B cell (primary cell): ENCODE data around the gene DUOXA2. TPM values are rescaled to one million over a fixed set of nuclear protein-coding genes. Genes with fewer than 3 reads are reported as not detected.
"Not testable (repeated sequence)": the region's sequence is repeated elsewhere in the genome, so short reads cannot be mapped to it uniquely, and the experiment has no call there.

Source experiments
- ATAC-seq: fragments of 200-7000 bp; cut with Tn5 transposase; one replicate; pipeline ENCODE4 v1.10.0; 2021; ENCODE audit warnings: low read depth, mild to moderate bottlenecking, moderate number of reproducible peaks, moderate library complexity
- CTCF ChIA-PET: fragments of 350-600 bp; sonication (Branson Sonifier 250); formaldehyde crosslinking; loops from one replicate; lab custom pipeline; 2021; ENCODE audit warnings: antibody characterized with exemption, inconsistent platforms; lab: Charles Lee
- POLR2A ChIA-PET: fragments of 350-600 bp; sonication (Branson Sonifier 250); formaldehyde crosslinking; loops from one replicate; lab custom pipeline; 2021; ENCODE audit warnings: antibody characterized with exemption; lab: Charles Lee
- DNase-seq: peaks from one replicate; pipeline ENCODE4 v3.0.0; 2013
- H2AFZ ChIP-seq: 2 replicates; pipeline ENCODE4 v1.6.1; 2012; ENCODE audit warnings: mild to moderate bottlenecking, low read depth, low read length; ENCODE audit not compliant: insufficient read depth, poor library complexity, severe bottlenecking
- H3K27ac ChIP-seq, 2 donors: 1 replicate in 1 of 2; 2 replicates in 1 of 2; pipeline ENCODE4 v1.5.1; 2012 to 2013; ENCODE audit warnings: low read length in 2 of 2, mild to moderate bottlenecking in 2 of 2, moderate library complexity in 1 of 2
- H3K27me3 ChIP-seq, 4 experiments: fragments of 200-600 bp in 1 of 4; sonication (generic) in 1 of 4; replicated peaks in 1 of 4; 1 replicate in 2 of 4; 2 replicates in 2 of 4; pipeline versions ENCODE4 v1.6.1 to v1.7.0; 2013 to 2016; ENCODE audit warnings: low read length in 3 of 4, mild to moderate bottlenecking in 2 of 4, mixed read lengths in 1 of 4, moderate library complexity in 1 of 4; ENCODE audit not compliant: insufficient read depth in 4 of 4, control insufficient read depth in 3 of 4; ENCODE audit errors: control extremely low read depth in 1 of 4
- H3K36me3 ChIP-seq, 2 experiments: replicated peaks in 1 of 2; 1 replicate in 1 of 2; 2 replicates in 1 of 2; pipeline versions ENCODE4 v1.6.1 to v1.7.1; 2013; ENCODE audit warnings: low read length in 1 of 2; ENCODE audit not compliant: insufficient read depth in 2 of 2, control insufficient read depth in 1 of 2; ENCODE audit errors: control extremely low read depth in 1 of 2, extremely low read depth in 1 of 2
- H3K4me1 ChIP-seq, 2 donors: fragments of 200-600 bp in 1 of 2; sonication (generic) in 1 of 2; 1 replicate in 1 of 2; 2 replicates in 1 of 2; pipeline versions ENCODE4 v1.5.1 to v1.6.1; 2013 to 2017; ENCODE audit warnings: low read length in 2 of 2; ENCODE audit not compliant: control insufficient read depth in 2 of 2, insufficient read depth in 2 of 2
- H3K4me2 ChIP-seq: replicated peaks from 2 replicates; pipeline ENCODE3; 2012; ENCODE audit warnings: mild to moderate bottlenecking, low read depth, low read length; ENCODE audit not compliant: poor library complexity, severe bottlenecking
- H3K4me3 ChIP-seq, 5 experiments: fragments of 200-600 bp in 1 of 5; sonication (generic) in 1 of 5; 1 replicate in 3 of 5; 2 replicates in 2 of 5; pipeline versions ENCODE4 v1.5.1 to v1.7.0; 2011 to 2016; ENCODE audit warnings: low read length in 4 of 5, mild to moderate bottlenecking in 4 of 5, low read depth in 2 of 5, control low read depth in 1 of 5, moderate library complexity in 1 of 5; ENCODE audit not compliant: insufficient read depth in 1 of 5; ENCODE audit errors: control extremely low read depth in 1 of 5, extremely low read depth in 1 of 5
- H3K79me2 ChIP-seq: fragments of 200-600 bp; sonication (generic); one replicate; pipeline ENCODE4 v1.6.0; 2016; ENCODE audit warnings: low read length; ENCODE audit not compliant: control insufficient read depth, insufficient read depth
- H3K9ac ChIP-seq: fragments of 200-600 bp; sonication (generic); 2 replicates; pipeline ENCODE4 v1.6.1; 2017; ENCODE audit warnings: mild to moderate bottlenecking, low read length, moderate library complexity
- H3K9me3 ChIP-seq, 3 donors: one replicate each; pipeline versions ENCODE4 v1.6.1 to v1.7.1; 2013; ENCODE audit warnings: low read length in 2 of 3; ENCODE audit not compliant: control insufficient read depth in 2 of 3, insufficient read depth in 1 of 3; ENCODE audit errors: control extremely low read depth in 1 of 3
- H4K20me1 ChIP-seq: 2 replicates; pipeline ENCODE4 v1.6.0; 2012; ENCODE audit warnings: mild to moderate bottlenecking, low read length; ENCODE audit not compliant: insufficient read depth, control insufficient read depth, poor library complexity, severe bottlenecking
- H3K27ac Mint-ChIP-seq: one replicate; pipeline ENCODE4 v1.8.0; 2021; ENCODE audit warnings: mixed read lengths
- H3K27me3 Mint-ChIP-seq: one replicate; pipeline ENCODE4 v1.8.0; 2021; ENCODE audit warnings: mixed read lengths
- H3K4me1 Mint-ChIP-seq: one replicate; pipeline ENCODE4 v1.8.0; 2021; ENCODE audit warnings: mixed read lengths
- H3K4me3 Mint-ChIP-seq: one replicate; pipeline ENCODE4 v1.8.0; 2021; ENCODE audit warnings: mixed read lengths
- H3K9me3 Mint-ChIP-seq: one replicate; pipeline ENCODE4 v1.8.0; 2022; ENCODE audit warnings: mixed read lengths; ENCODE audit not compliant: insufficient read depth
- EZH2 ChIP-seq: IDR thresholded peaks from 2 replicates; pipeline ENCODE4 v1.6.1; 2012; ENCODE audit warnings: borderline replicate concordance, low read depth, mild to moderate bottlenecking, moderate library complexity, low read length; ENCODE audit not compliant: insufficient read depth, poor library complexity, severe bottlenecking
- WGBS: methylation state at CpG from one replicate; pipeline ENCODE4 v1.1.5; 2013; ENCODE audit warnings: missing lambda C conversion rate; ENCODE audit not compliant: insufficient coverage; 5-methylcytosine and 5-hydroxymethylcytosine counted together
- intact Hi-C: fragments of 100-400 bp; cut with micrococcal nuclease; formaldehyde crosslinking; loops from one replicate; pipeline ENCODE4 v1.10.0; 2022
- polyA plus RNA-seq: library from polyadenylated mRNA; depleted of rRNA; stranded (reverse); fragments of >200 nt; gene quantifications from 2 replicates; pipeline ENCODE4 v1.2.3, GENCODE V29; 2012
- total RNA-seq, 2 donors: library from RNA; stranded (reverse); fragments of 120-200 nt in 1 of 2; gene quantifications; 1 replicate in 1 of 2; 2 replicates in 1 of 2; pipeline versions ENCODE4 v1.2.3 to v1.2.4, GENCODE V29; 2013 to 2022
- TF ChIP-seq, protein P1 (sequence below): fragments of 200-600 bp; IDR thresholded peaks from one replicate; pipeline ENCODE4 v1.8.0; 2022; ENCODE audit warnings: antibody characterized with exemption, mild to moderate bottlenecking

The DUOXA2 gene
- total and polyA plus RNA-seq, 2 donors (not counting 1 experiment from before 2014, with no cell fraction given): not detected

GRCh38 chr15:45134682-45135604 is 20.8 kb downstream of the DUOXA2 start:
- H3K27me3 Mint-ChIP-seq: peaks cover 62% of the 10 kb centered on the region
- Histone ChIP-seq H3K36me3 (no peaks in the 10 kb centered on the region), H2AFZ (peak overlapping the region; percentile 38), H3K27me3 (peaks cover 0 to 61% (median 30%) of the 10 kb centered on the region in 4 experiments), H3K4me1 (peaks cover 16 to 21% of the 10 kb centered on the region in 2 donors), H3K4me3 (peak overlapping the region in 3 of 5 experiments; percentile 8 to 39 (median 32)), H3K4me2 (peak overlapping the region; percentile 68), H3K9ac (peak overlapping the region; percentile 25), H4K20me1 (no peaks in the 10 kb centered on the region), H3K79me2 (no peaks in the 10 kb centered on the region), H3K9me3 (peaks cover 0 to 6% (median 0%) of the 10 kb centered on the region in 3 donors), H3K27ac (no peak overlapping the region)
- ChIA-PET POLR2A (no interaction called here), CTCF (interaction anchor here (0.9 to 1.6 kb wide), 4 partner anchors 9 to 281 kb away, joined by 3 to 12 read pairs (median 6); no protein-coding TSS in a partner anchor)
- no peaks in the 10 kb centered on the region for H3K9me3 Mint-ChIP-seq
- no peak overlapping the region for H3K27ac Mint-ChIP-seq
- intact Hi-C loops: no loop called here
- H3K4me1 Mint-ChIP-seq: peaks cover 16% of the 10 kb centered on the region
- WGBS: 12% methylated on average over 52 of the region's 57 CpGs
- peak; percentile 53 for DNase-seq
- peak; percentile 61 for ATAC-seq
- no peak for TF ChIP-seq EZH2
- TF ChIP-seq, protein P1, sequence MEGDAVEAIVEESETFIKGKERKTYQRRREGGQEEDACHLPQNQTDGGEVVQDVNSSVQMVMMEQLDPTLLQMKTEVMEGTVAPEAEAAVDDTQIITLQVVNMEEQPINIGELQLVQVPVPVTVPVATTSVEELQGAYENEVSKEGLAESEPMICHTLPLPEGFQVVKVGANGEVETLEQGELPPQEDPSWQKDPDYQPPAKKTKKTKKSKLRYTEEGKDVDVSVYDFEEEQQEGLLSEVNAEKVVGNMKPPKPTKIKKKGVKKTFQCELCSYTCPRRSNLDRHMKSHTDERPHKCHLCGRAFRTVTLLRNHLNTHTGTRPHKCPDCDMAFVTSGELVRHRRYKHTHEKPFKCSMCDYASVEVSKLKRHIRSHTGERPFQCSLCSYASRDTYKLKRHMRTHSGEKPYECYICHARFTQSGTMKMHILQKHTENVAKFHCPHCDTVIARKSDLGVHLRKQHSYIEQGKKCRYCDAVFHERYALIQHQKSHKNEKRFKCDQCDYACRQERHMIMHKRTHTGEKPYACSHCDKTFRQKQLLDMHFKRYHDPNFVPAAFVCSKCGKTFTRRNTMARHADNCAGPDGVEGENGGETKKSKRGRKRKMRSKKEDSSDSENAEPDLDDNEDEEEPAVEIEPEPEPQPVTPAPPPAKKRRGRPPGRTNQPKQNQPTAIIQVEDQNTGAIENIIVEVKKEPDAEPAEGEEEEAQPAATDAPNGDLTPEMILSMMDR: no peak
- H3K4me3 Mint-ChIP-seq: peak overlapping the region; percentile 77

- H3K36me3 ChIP-seq, H3K4me3 ChIP-seq, H3K9me3 Mint-ChIP-seq, H3K27ac Mint-ChIP-seq, H4K20me1 ChIP-seq, intact Hi-C loops, H3K9me3 ChIP-seq, POLR2A ChIA-PET, DNase-seq, ATAC-seq, H3K9ac ChIP-seq, H3K79me2 ChIP-seq, H3K27ac ChIP-seq: not testable (repeated sequence)
- Mint-ChIP-seq H3K4me1 (peaks cover 13% of the 10 kb centered on the region), H3K4me3 (peak overlapping the region; percentile 63), H3K27me3 (peaks cover 56% of the 10 kb centered on the region)
- Histone ChIP-seq H3K27me3 (peaks cover 0 to 52% (median 23%) of the 10 kb centered on the region in 4 experiments), H3K4me1 (peaks cover 12 to 15% of the 10 kb centered on the region in 2 donors), H3K4me2 (peak overlapping the region; percentile 68), H2AFZ (peak overlapping the region; percentile 38)
- CTCF ChIA-PET: interaction anchor here (1.1 to 1.6 kb wide), 3 partner anchors 10 to 282 kb away, joined by 3 to 12 read pairs (median 9); no protein-coding TSS in a partner anchor
- 19% methylated on average over 2 of the region's 37 CpGs for WGBS
Observed at GRCh38 chr15:45135705-45136377, 21.7 kb downstream of the DUOXA2 start.
